Measurements from ENCODE around the gene EMILIN3.

DNA sequence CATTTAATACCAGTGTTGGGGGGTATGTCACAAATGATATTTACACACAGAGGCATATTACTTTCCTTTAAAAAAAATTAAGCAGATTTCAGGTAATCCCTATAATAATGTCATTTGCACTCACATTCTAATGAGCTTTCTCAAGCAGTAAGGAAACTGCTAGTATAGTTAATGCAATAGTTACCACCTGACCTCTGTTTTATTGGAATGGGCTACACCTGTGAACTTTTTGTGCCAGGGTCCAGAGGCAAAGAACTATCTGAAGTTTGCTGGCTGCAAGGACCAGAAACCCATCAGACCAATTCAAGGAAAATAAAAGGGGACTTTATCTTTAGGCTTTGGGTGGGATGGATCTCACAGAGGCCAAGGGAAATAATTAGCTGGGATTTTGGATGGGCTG, 46.2 kb downstream of the EMILIN3 start:
- TF ChIP-seq POLR2AphosphoS5 (IDR thresholded peaks at IDR 0.05): no peak
- TF ChIP-seq, protein P1, sequence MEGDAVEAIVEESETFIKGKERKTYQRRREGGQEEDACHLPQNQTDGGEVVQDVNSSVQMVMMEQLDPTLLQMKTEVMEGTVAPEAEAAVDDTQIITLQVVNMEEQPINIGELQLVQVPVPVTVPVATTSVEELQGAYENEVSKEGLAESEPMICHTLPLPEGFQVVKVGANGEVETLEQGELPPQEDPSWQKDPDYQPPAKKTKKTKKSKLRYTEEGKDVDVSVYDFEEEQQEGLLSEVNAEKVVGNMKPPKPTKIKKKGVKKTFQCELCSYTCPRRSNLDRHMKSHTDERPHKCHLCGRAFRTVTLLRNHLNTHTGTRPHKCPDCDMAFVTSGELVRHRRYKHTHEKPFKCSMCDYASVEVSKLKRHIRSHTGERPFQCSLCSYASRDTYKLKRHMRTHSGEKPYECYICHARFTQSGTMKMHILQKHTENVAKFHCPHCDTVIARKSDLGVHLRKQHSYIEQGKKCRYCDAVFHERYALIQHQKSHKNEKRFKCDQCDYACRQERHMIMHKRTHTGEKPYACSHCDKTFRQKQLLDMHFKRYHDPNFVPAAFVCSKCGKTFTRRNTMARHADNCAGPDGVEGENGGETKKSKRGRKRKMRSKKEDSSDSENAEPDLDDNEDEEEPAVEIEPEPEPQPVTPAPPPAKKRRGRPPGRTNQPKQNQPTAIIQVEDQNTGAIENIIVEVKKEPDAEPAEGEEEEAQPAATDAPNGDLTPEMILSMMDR (IDR thresholded peaks at IDR 0.05 in 8 of 11, conservative IDR thresholded peaks at IDR 0.05 in 3 of 11): no peak
- no peak for TF ChIP-seq POLR2A (IDR thresholded peaks at IDR 0.05)
